Muscle layer of duodenum (tissue), 2 donors: ENCODE results near the gene APOA1.

Source experiments
- H3K27ac ChIP-seq: one replicate; pipeline ENCODE4 v1.7.0; 2013; ENCODE audit warnings: mild to moderate bottlenecking, low read length
- H3K27me3 ChIP-seq: one replicate; pipeline ENCODE4 v1.7.0; 2013; ENCODE audit warnings: low read depth, mild to moderate bottlenecking, control low read depth, low read length
- H3K36me3 ChIP-seq, 2 donors: one replicate each; pipeline ENCODE4 v1.7.0; 2013; ENCODE audit warnings: low read length in 2 of 2, control low read depth in 1 of 2, mild to moderate bottlenecking in 1 of 2; ENCODE audit not compliant: insufficient read depth in 2 of 2, control insufficient read depth in 1 of 2
- H3K4me1 ChIP-seq, 2 donors: one replicate each; pipeline ENCODE4 v1.7.0; 2013; ENCODE audit warnings: low read length in 2 of 2, mild to moderate bottlenecking in 2 of 2, control low read depth in 1 of 2, moderate library complexity in 1 of 2; ENCODE audit not compliant: insufficient read depth in 2 of 2, control insufficient read depth in 1 of 2
- H3K4me3 ChIP-seq, 2 donors: one replicate each; pipeline ENCODE4 v1.7.0; 2013; ENCODE audit warnings: low read length in 2 of 2, low read depth in 1 of 2, mild to moderate bottlenecking in 1 of 2
- H3K9me3 ChIP-seq, 2 donors: one replicate each; pipeline ENCODE4 v1.7.0; 2013; ENCODE audit warnings: low read length in 2 of 2, control low read depth in 1 of 2, mild to moderate bottlenecking in 1 of 2; ENCODE audit not compliant: control insufficient read depth in 1 of 2
- donor health status: healthy.

Gene APOA1

DNA sequence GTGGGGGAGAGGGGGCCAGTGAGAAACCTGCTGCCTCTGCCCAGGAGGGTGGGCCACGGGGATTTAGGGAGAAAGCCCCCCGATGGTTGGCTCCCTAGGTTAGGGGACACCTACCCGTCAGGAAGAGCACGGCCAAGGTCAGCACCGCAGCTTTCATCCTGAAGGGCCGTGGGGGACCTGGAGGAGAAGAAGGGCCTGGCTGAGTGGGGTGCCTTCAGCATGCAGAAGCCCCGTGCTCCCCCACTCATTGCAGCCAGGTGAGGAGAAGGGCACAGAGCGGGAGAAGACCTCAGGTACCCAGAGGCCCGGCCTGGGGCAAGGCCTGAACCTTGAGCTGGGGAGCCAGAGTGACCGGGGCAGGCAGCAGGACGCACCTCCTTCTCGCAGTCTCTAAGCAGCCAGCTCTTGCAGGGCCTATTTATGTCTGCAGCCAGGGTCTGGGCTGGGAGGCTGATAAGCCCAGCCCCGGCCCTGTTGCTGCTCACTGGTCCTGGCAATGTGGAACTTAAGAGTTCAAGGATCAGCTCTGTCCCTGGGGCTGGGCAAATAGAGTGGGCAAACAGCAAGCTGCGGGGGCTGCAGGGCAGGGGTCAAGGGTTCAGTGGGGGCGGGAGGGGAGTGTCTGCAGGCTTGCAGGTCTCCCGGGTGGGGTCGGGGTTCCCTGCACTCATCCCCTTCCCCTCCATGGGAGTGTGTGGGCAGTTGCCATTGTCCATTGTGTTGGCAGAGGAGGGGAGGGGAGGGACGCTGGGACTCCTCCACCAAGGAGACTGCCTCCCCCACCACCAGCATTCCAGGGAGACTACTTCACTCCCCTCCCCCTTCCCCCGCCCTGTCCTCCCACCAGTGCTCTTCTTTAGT lies at the start of gene APOA1:
APOA1 (minus strand) TSS at position 392 of the 861 bp plus-strand sequence; CDS start at position 157, 235 bp downstream.
- Histone ChIP-seq H3K36me3 (no peaks in the 10 kb centered on the region), H3K27me3 (no peaks in the 10 kb centered on the region), H3K4me3 (no peak within 1 kb of the TSS), H3K27ac (no peak within 1 kb of the TSS), H3K4me1 (peaks cover 0 to 21% of the 10 kb centered on the region in 2 donors), H3K9me3 (no peaks in the 10 kb centered on the region)

DNA sequence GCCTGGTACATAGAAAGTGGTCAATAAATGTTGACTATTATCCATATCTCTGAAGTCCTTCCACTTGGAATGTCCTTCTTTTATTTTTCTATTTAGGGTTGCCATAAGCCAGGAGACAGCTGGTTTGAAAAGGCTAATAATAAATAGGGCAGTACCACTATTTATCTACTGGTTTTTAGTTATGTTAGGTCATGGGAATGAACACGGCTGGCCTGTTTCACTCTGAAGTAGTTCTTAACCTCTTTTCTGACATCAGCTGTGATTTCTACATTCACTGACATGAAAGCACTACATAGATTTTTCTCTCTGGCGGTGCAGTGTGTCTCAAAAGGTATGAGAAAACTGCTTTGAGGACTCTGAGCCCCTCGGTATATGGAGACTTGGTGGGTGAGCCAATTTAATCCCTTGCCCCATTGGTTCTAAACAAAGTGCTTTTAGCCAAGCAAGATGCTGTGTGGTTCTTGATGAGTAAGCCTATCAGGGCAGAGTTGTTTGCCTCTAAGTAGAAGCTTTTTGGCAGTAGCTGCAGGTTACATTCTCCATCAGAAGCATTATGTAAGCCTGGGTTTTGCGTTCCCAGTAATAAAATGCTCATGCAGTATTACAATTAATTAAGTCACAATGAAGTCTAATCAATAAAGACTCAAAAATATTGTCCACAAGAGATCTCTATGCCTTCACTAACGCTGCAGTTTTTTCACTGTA lies 48.7 kb upstream of the APOA1 start:
- peaks cover 0 to 17% of the 10 kb centered on the region in 2 donors for H3K4me1 ChIP-seq
- peak overlapping the region; percentile 67 for H3K27ac ChIP-seq
- H3K9me3 ChIP-seq = no peaks in the 10 kb centered on the region
- no peaks in the 10 kb centered on the region for H3K27me3 ChIP-seq
- H3K4me3 ChIP-seq = peak overlapping the region in 1 of 2 donors; percentile 9
- H3K36me3 ChIP-seq = peaks cover 0 to 3% of the 10 kb centered on the region in 2 donors

- no peak overlapping the region for H3K4me3 ChIP-seq
- no peak overlapping the region for H3K27ac ChIP-seq
- peaks cover 0 to 3% of the 10 kb centered on the region in 2 donors for H3K36me3 ChIP-seq
- H3K9me3 ChIP-seq = no peaks in the 10 kb centered on the region
- H3K27me3 ChIP-seq = no peaks in the 10 kb centered on the region
- peaks cover 0 to 18% of the 10 kb centered on the region in 2 donors for H3K4me1 ChIP-seq
Measured at GRCh38 chr11:116882386-116882785, 45.0 kb upstream of the APOA1 start.

- no peaks in the 10 kb centered on the region for H3K27me3 ChIP-seq
- H3K27ac ChIP-seq = no peak overlapping the region
- peaks cover 0 to 10% of the 10 kb centered on the region in 2 donors for H3K4me1 ChIP-seq
- H3K9me3 ChIP-seq = no peaks in the 10 kb centered on the region
- peaks cover 0 to 4% of the 10 kb centered on the region in 2 donors for H3K36me3 ChIP-seq
- H3K4me3 ChIP-seq = no peak overlapping the region
Measured at GRCh38 chr11:116881143-116881542, 43.7 kb upstream of the APOA1 start.

DNA sequence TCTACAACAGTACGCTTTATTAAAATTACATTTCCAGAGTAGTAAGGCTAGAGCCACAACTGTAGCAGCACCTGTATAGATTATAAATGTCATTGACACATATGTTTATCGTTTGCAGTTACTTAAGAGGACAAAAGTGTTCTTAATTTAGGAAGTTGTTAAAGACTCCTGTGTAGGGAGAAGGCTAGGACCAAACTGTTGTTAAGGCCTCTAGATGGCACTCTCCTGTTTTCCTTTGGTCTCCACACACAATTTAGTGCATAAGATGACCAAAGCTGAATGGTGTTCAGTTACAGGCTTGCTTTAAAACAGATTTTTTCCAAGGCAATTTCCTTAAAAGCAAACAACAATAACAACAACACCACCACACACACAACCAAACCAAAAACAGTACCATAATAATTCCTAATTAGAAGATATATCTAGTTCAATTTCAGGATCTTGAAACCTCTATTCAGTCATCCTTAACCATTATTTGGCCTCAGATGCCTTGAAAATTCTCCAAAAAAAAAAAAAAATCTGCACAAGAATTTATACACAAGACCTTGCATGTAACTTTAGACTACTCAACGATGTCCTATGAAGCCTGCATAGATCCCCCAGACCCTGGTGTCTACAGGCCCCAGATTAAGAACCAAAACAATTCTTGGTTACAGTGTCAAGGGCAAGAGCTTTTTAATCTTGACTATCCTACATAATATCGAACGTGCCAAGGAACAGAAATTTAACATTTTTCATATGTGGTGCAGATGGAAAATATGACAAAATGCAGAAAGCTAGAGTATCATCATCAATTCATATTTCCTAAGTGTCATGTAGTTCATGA lies 42.6 kb upstream of the APOA1 start:
- peaks cover 0 to 10% of the 10 kb centered on the region in 2 donors for H3K4me1 ChIP-seq
- peaks cover 10 to 14% of the 10 kb centered on the region in 2 donors for H3K36me3 ChIP-seq
- H3K4me3 ChIP-seq = no peak overlapping the region
- H3K27ac ChIP-seq = no peak overlapping the region
- H3K9me3 ChIP-seq = no peaks in the 10 kb centered on the region
- H3K27me3 ChIP-seq = no peaks in the 10 kb centered on the region

- Histone ChIP-seq H3K27me3 (no peaks in the 10 kb centered on the region), H3K36me3 (peaks cover 34 to 45% of the 10 kb centered on the region in 2 donors), H3K27ac (no peak overlapping the region), H3K4me1 (peaks cover 0 to 10% of the 10 kb centered on the region in 2 donors), H3K4me3 (no peak overlapping the region), H3K9me3 (no peaks in the 10 kb centered on the region)
Measured at GRCh38 chr11:116876656-116877055, 39.2 kb upstream of the APOA1 start.

DNA sequence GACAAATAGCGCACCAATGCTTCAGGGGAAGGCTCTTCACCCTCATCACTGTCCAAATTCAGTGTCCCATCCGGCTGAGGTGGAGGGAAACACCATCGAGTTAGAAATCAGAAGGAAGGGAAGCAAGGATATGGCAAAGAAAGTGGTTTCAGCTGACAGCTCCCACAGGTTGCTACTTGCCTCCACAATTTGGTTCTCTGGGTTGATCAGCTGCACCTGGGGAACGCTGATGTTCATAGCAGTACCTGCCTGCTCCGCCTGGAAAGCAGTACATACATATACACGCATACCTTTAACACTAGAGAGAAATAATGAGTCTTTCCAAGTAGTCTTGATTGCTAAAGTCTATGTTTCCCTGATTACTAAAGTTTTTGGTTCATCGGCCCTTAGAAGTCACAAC lies 37.8 kb upstream of the APOA1 start:
- Histone ChIP-seq H3K36me3 (peaks cover 40 to 49% of the 10 kb centered on the region in 2 donors), H3K27ac (no peak overlapping the region), H3K4me3 (no peak overlapping the region), H3K9me3 (no peaks in the 10 kb centered on the region), H3K27me3 (no peaks in the 10 kb centered on the region), H3K4me1 (peaks cover 0 to 6% of the 10 kb centered on the region in 2 donors)

DNA sequence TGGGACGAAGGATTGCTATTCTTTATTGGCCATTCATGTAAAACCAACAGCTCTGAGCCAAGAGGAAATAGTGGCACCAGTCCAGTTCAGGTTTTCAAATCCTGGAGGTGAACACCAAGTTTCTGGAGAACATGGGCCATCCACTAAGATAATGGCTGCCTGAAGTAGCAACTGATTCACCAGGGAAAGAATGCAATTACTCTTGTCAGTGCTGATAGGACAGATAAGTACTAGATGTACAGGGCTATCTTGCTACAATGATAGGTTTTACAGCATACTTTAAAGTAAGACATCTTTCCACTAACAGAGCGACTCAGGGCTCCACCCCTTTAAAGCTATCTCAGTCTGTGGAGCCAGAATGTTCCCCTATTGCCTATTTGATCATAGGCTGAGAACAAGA lies 36.8 kb upstream of the APOA1 start:
- no peaks in the 10 kb centered on the region for H3K4me1 ChIP-seq
- H3K27me3 ChIP-seq = no peaks in the 10 kb centered on the region
- no peaks in the 10 kb centered on the region for H3K9me3 ChIP-seq
- H3K36me3 ChIP-seq = peaks cover 50 to 58% of the 10 kb centered on the region in 2 donors
- no peak overlapping the region for H3K4me3 ChIP-seq
- no peak overlapping the region for H3K27ac ChIP-seq

DNA sequence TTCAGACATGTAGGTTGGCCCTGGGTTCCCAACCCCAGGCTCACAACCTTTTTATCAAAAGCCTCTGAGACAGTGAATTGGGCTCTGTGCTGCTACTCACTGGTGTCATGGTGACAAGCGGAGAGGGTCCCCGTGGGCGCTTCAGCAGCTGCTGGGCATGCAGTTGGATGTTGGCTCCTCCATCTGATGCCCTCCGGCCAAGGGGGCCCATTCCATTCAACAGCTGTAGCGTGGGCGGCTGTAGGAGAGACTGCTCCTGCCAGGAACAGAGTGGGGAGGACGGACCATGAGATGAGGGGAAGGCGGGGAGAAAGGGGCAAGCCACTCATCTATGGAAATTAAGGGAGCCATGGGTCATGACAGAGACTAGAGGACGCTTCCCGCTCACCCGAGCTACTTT lies 36.0 kb upstream of the APOA1 start:
- no peaks in the 10 kb centered on the region for H3K27me3 ChIP-seq
- H3K4me3 ChIP-seq = no peak overlapping the region
- H3K9me3 ChIP-seq = no peaks in the 10 kb centered on the region
- no peak overlapping the region for H3K27ac ChIP-seq
- H3K36me3 ChIP-seq = peaks cover 55 to 64% of the 10 kb centered on the region in 2 donors
- no peaks in the 10 kb centered on the region for H3K4me1 ChIP-seq

DNA sequence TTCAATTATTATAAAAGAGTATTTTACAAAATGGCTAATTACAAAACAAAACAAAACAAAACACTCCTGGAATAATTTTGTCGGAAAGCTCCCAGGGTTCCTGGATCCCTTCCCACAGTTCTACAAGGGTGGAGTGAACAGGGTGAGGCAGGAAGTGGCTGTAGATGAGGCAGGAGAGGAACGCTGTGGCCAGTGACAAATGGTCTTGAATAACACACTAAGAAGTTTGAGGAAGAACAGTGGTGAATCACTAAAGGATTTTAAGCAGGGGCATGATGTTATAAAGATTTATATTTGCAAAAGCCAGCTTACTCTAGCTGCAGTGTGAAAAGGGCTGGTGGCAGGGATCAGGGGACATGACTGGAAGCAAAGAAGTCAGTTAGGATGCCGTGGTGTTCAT lies 33.8 kb upstream of the APOA1 start:
- peaks cover 67 to 84% of the 10 kb centered on the region in 2 donors for H3K36me3 ChIP-seq
- no peaks in the 10 kb centered on the region for H3K27me3 ChIP-seq
- H3K4me3 ChIP-seq = no peak overlapping the region
- H3K9me3 ChIP-seq = no peaks in the 10 kb centered on the region
- no peak overlapping the region for H3K27ac ChIP-seq
- H3K4me1 ChIP-seq = no peaks in the 10 kb centered on the region

DNA sequence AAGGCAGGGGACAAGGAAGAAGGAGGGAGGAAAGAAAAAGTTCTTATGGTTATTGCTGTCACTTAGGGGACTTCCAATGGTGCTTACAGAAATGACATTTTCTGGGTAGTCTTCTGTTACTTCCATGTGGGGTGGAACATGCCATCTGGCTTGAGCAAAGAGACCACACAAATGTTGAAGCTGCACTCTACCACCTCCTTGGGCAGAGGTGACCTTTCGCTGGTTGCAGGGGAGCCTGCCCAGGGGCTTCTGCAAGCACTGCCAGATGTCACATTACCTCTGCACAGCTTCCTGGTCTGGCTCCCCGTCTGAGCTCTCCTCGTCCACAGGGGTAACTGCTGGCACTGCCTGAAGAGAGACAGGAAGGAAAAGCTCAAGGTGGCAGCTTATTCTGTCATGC lies 32.6 kb upstream of the APOA1 start:
- H3K4me3 ChIP-seq = no peak overlapping the region
- no peaks in the 10 kb centered on the region for H3K4me1 ChIP-seq
- H3K27ac ChIP-seq = no peak overlapping the region
- H3K36me3 ChIP-seq = peaks cover 65 to 83% of the 10 kb centered on the region in 2 donors
- no peaks in the 10 kb centered on the region for H3K27me3 ChIP-seq
- H3K9me3 ChIP-seq = no peaks in the 10 kb centered on the region
